Measurements from ENCODE around the gene CYB561D2. TPM values are rescaled to one million over a fixed set of nuclear protein-coding genes. Genes with fewer than 3 reads are reported as not detected.

Gene CYB561D2
- total and polyA plus RNA-seq, 2 of the 13 experiments (the other 11 are each of a cell fraction or from before 2014, with no cell fraction given), result 11.1 to 17.2 TPM

DNA sequence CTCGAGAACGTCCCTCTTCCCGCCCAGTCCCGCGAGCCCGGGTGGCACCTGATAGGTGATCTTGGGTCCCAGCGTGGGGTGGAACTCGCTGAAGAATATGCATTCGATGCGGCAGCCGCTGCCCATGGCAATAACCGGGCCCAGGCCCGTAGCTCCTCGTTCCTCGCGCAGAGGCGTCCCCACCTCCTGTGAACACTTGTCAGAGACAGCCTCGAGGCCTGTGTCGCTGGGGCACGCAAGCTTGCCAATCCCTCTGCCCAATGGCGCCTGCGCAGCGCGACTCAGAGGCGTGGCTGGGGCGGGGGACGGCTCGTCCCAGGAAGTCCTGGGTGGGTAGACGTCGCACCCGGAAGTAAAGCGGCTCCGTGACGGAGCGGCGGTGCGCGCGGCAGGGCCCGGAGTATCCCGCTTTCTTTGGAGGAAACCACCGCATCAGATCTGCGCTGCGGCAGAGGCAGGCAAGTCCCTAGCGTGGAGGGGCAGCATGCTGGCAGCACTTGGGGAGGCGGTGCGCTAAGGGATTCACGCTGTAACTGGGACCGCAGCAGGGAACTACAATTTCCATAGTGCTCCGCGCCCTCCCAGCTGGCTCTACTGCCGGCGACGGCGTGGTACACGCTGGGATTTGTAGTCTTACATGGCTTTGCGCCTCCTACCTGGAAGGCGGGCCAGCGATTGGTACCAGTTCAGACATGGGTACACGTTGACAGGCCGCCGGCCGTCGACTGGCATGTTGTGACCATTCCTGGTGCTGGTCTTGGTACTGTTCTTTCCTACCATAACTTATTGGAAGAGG lies at the start of gene CYB561D2, which contains the start of gene NPRL2 (continued):
- TF ChIP-seq, protein P1, sequence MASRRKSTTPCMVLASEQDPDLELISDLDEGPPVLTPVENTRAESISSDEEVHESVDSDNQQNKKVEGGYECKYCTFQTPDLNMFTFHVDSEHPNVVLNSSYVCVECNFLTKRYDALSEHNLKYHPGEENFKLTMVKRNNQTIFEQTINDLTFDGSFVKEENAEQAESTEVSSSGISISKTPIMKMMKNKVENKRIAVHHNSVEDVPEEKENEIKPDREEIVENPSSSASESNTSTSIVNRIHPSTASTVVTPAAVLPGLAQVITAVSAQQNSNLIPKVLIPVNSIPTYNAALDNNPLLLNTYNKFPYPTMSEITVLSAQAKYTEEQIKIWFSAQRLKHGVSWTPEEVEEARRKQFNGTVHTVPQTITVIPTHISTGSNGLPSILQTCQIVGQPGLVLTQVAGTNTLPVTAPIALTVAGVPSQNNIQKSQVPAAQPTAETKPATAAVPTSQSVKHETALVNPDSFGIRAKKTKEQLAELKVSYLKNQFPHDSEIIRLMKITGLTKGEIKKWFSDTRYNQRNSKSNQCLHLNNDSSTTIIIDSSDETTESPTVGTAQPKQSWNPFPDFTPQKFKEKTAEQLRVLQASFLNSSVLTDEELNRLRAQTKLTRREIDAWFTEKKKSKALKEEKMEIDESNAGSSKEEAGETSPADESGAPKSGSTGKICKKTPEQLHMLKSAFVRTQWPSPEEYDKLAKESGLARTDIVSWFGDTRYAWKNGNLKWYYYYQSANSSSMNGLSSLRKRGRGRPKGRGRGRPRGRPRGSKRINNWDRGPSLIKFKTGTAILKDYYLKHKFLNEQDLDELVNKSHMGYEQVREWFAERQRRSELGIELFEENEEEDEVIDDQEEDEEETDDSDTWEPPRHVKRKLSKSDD (CRISPR knock-in tag; IDR thresholded peaks at IDR 0.05; ENCODE audit: low read depth), result peak; percentile 73; the same call in 1 of the 2 replicates
- no peak for TF ChIP-seq NFIC (IDR thresholded peaks at IDR 0.05; ENCODE audit: low read length)
- TF ChIP-seq ZNF441 (CRISPR knock-in tag; IDR thresholded peaks at IDR 0.05; ENCODE audit: borderline replicate concordance), result peak; percentile 90
- TF ChIP-seq, protein P2, sequence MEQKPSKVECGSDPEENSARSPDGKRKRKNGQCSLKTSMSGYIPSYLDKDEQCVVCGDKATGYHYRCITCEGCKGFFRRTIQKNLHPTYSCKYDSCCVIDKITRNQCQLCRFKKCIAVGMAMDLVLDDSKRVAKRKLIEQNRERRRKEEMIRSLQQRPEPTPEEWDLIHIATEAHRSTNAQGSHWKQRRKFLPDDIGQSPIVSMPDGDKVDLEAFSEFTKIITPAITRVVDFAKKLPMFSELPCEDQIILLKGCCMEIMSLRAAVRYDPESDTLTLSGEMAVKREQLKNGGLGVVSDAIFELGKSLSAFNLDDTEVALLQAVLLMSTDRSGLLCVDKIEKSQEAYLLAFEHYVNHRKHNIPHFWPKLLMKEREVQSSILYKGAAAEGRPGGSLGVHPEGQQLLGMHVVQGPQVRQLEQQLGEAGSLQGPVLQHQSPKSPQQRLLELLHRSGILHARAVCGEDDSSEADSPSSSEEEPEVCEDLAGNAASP (CRISPR knock-in tag; IDR thresholded peaks at IDR 0.05; ENCODE audit: borderline replicate concordance), result no peak; the same call in 1 of the 2 replicates
- TF ChIP-seq SMARCC2 (IDR thresholded peaks at IDR 0.05), result no peak
- no peak for TF ChIP-seq SMARCE1 (IDR thresholded peaks at IDR 0.05; ENCODE audit: borderline replicate concordance)
- TF ChIP-seq, protein P3, sequence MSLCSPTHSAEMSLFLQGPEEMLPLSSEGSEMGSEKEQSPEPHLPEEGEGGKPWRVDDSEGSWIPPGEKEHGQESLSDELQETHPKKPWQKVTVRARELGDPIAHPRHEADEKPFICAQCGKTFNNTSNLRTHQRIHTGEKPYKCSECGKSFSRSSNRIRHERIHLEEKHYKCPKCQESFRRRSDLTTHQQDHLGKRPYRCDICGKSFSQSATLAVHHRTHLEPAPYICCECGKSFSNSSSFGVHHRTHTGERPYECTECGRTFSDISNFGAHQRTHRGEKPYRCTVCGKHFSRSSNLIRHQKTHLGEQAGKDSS (CRISPR knock-in tag; IDR thresholded peaks at IDR 0.05; ENCODE audit: borderline replicate concordance, low read depth), result peak; percentile 63; the same call in 1 of the 2 replicates
- TF ChIP-seq, protein P4, sequence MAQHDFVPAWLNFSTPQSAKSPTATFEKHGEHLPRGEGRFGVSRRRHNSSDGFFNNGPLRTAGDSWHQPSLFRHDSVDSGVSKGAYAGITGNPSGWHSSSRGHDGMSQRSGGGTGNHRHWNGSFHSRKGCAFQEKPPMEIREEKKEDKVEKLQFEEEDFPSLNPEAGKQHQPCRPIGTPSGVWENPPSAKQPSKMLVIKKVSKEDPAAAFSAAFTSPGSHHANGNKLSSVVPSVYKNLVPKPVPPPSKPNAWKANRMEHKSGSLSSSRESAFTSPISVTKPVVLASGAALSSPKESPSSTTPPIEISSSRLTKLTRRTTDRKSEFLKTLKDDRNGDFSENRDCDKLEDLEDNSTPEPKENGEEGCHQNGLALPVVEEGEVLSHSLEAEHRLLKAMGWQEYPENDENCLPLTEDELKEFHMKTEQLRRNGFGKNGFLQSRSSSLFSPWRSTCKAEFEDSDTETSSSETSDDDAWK (CRISPR knock-in tag; IDR thresholded peaks at IDR 0.05), result no peak
- peak; percentile 93 for TF ChIP-seq ZNF788 (CRISPR knock-in tag; IDR thresholded peaks at IDR 0.05; ENCODE audit: borderline replicate concordance)
- TF ChIP-seq, protein P5, sequence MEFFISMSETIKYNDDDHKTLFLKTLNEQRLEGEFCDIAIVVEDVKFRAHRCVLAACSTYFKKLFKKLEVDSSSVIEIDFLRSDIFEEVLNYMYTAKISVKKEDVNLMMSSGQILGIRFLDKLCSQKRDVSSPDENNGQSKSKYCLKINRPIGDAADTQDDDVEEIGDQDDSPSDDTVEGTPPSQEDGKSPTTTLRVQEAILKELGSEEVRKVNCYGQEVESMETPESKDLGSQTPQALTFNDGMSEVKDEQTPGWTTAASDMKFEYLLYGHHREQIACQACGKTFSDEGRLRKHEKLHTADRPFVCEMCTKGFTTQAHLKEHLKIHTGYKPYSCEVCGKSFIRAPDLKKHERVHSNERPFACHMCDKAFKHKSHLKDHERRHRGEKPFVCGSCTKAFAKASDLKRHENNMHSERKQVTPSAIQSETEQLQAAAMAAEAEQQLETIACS (CRISPR knock-in tag; IDR thresholded peaks at IDR 0.05), result peak; percentile 40
- TF ChIP-seq THAP11 (CRISPR knock-in tag; IDR thresholded peaks at IDR 0.05), result peak; percentile 100
- TF ChIP-seq ZMYM3 (CRISPR knock-in tag; IDR thresholded peaks at IDR 0.05), result no peak; the same call in 1 of the 2 replicates
- TF ChIP-seq PITX1 (CRISPR knock-in tag; IDR thresholded peaks at IDR 0.05), result peak; percentile 87
- no peak; the same call in 1 of the 2 replicates for TF ChIP-seq ZNF660 (CRISPR knock-in tag; IDR thresholded peaks at IDR 0.05; ENCODE audit: borderline replicate concordance, low read depth)
